GM19099 (cell line): ENCODE measurements around the gene RAB17.

Source experiments
- POLR2A ChIP-seq: IDR thresholded peaks from 3 replicates; pipeline ENCODE4 v1.6.1; 2011; ENCODE audit warnings: low read depth; ENCODE audit not compliant: insufficient read length; ENCODE audit errors: extremely low read depth

RAB17 gene

GRCh38 chr2:237568121-237568660 is 22.3 kb downstream of the RAB17 start:
- no peak for TF ChIP-seq POLR2A

GRCh38 chr2:237567276-237568029 is 23.1 kb downstream of the RAB17 start:
- no peak for TF ChIP-seq POLR2A

- TF ChIP-seq POLR2A = no peak
Observed at GRCh38 chr2:237566401-237567235, 23.9 kb downstream of the RAB17 start, which contains the start of gene PRLH. PRLH (plus strand) TSS chr2:237566574; CDS start chr2:237566574, 0 bp downstream.

GRCh38 chr2:237565974-237566373 is 24.6 kb downstream of the RAB17 start:
- no peak for TF ChIP-seq POLR2A

- no peak for TF ChIP-seq POLR2A
Observed at GRCh38 chr2:237564526-237565131, 25.9 kb downstream of the RAB17 start.

DNA sequence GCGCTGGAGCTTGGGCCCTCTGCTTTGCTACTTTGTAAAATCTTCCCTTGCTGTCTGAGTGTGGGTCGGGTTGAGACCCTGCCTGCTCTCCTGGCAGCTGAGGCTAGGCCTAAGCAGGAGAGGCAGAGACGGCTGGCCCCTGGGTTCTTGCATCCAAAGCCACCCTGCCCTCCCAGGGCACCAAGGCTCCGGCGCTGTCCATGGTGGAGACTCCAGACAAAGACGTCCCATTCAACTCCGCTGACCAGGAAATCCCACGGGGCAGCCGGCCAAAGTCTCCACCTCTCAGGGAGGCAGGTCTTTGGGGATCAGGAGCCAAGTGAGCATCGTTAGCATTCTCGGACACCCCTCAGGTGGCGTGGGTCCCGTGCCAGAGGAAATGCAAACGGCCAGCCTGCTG is 26.7 kb downstream of the RAB17 start:
- TF ChIP-seq POLR2A = no peak

DNA sequence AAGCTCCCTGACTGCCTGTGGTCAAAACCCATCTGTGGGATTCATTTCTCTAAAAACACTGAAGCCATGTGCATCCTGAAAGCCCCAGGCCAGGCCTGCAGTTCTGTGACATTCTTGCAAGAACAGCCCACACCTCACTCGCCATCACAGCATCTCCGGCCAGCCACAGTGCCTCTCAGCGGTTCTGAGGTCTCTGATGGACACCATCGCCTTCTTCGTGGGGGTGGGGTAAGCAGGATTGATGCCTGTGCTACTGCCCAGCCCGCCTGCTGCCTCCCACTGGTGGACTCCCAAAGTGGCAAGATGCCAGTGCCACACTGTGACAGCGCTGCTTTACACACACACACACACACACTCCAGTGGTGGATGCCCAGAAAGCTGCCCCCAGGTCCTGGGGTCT is 29.3 kb downstream of the RAB17 start:
- no peak for TF ChIP-seq POLR2A

DNA sequence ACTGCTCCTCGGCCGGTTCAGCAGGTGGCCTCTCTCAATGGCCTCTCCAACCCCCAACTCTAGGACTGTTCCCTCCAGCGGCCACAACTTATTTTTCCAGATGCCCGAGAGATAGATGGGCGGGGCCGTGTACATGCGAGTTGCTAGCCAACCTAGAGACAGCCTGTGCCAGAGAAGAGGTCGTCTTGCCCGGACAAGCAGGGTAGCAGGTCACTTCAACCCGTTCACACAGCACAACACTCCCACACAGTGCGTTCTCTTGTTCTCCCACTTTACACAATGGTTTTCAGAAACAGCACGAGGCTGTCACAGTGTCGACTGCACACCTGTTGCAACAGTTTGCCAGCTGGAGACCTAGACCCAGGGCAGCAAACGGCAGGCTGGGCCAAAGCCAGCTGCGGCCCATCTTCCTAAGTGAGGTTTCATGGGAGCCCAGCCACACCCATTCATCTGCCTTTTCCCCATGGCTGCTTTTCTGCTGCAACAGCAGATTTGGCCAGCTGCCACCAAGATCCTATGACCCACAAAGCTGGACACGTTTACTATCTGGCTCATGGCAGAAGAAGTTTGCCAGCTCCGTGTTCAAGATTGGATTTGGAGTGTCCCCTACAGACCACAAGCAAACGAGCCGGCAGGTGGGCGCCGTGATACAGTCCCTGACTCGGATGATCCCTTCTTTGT is 31.4 kb downstream of the RAB17 start:
- TF ChIP-seq POLR2A = no peak

- no peak for TF ChIP-seq POLR2A
Observed at GRCh38 chr2:237557633-237558015, 32.9 kb downstream of the RAB17 start.

GRCh38 chr2:237556773-237557632 is 33.5 kb downstream of the RAB17 start:
- TF ChIP-seq POLR2A = no peak

DNA sequence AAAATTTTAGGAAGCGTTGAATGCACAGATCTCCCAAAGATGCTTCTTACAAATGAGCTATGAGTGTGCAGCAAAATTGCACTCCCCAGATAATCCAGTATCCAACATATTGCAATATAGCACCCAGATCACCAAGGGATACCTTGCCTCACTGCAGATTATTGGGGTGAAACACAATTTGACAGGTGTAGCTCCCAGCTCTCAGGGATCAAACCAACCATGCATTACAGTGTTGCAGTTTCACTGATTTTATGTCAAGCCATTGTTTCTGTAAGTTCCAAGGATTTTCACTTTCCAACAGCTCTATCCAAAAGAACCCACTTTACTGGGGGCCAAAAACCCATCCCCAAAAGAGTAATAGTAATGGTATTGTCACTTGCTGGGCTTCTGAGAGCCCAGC is 35.0 kb downstream of the RAB17 start:
- TF ChIP-seq POLR2A = no peak

GRCh38 chr2:237553948-237554347 is 36.6 kb downstream of the RAB17 start:
- TF ChIP-seq POLR2A = no peak

- no peak for TF ChIP-seq POLR2A
Observed at GRCh38 chr2:237552908-237553307, 37.6 kb downstream of the RAB17 start.

DNA sequence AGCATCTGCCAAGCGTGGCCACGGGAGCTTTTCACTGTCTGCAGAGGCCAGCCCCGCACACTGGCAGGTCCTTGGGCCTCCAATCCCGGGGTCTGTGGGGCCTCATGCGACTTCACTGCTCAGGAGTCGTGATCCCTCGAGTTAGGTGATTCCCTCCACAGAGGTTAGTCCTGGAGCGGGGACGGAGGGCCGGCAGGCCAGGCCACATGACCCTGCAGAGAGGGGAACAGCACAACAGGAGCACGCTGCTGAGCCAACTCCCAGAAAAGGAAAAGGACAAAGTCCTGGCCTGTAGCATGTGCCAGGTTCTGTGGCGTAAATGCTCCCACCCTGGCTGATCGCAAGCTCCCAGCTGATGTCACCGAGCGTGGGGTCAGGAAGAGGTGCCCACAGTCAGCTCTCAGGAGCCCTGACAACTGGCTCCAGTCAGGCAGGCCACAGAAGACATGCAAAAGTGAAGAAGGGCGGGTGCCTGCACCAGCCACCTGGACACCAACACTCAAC is 39.4 kb downstream of the RAB17 start:
- no peak for TF ChIP-seq POLR2A
